H9 (cell line): Measurements from ENCODE around the gene OSBP2. TPM values are rescaled to one million over a fixed set of nuclear protein-coding genes. Genes with fewer than 3 reads are reported as not detected.
A peak's percentile ranks its signal among the peaks of the same experiment; 100 is the strongest.

Experiments
- DNase-seq: peaks from one replicate; pipeline ENCODE4 v3.0.0-alpha.2; 2017
- H2AFZ ChIP-seq: one replicate; pipeline ENCODE4 v1.6.1; 2013; ENCODE audit warnings: mild to moderate bottlenecking, low read length, control low read depth, moderate library complexity
- H2AK5ac ChIP-seq: 2 replicates; pipeline ENCODE4 v1.6.1; 2013; ENCODE audit warnings: low read length, control low read depth, mixed read lengths; ENCODE audit not compliant: insufficient read length
- H2BK120ac ChIP-seq: one replicate; pipeline ENCODE4 v1.6.1; 2013; ENCODE audit warnings: low read depth, mild to moderate bottlenecking, low read length, control low read depth, inconsistent platforms; ENCODE audit not compliant: poor library complexity, severe bottlenecking
- H2BK12ac ChIP-seq: 2 replicates; pipeline ENCODE4 v1.6.1; 2013; ENCODE audit warnings: low read length, control low read depth, mixed read lengths, low read depth; ENCODE audit not compliant: insufficient read length
- H2BK15ac ChIP-seq: 2 replicates; pipeline ENCODE4 v1.6.1; 2013; ENCODE audit warnings: low read depth, low read length, control low read depth
- H2BK20ac ChIP-seq: one replicate; pipeline ENCODE4 v1.6.1; 2013; ENCODE audit warnings: low read depth, mild to moderate bottlenecking, low read length, control low read depth, inconsistent platforms; ENCODE audit not compliant: poor library complexity, severe bottlenecking
- H2BK5ac ChIP-seq: 2 replicates; pipeline ENCODE4 v1.6.1; 2013; ENCODE audit warnings: low read length, control low read depth, mixed read lengths; ENCODE audit not compliant: insufficient read length
- H3K14ac ChIP-seq: 2 replicates; pipeline ENCODE4 v1.6.1; 2013; ENCODE audit warnings: low read length, control low read depth; ENCODE audit not compliant: insufficient read depth
- H3K18ac ChIP-seq: 2 replicates; pipeline ENCODE4 v1.6.1; 2013; ENCODE audit warnings: low read depth, mild to moderate bottlenecking, mixed read lengths, low read length, control low read depth; ENCODE audit not compliant: insufficient read length
- H3K23ac ChIP-seq: 2 replicates; pipeline ENCODE4 v1.6.1; 2013; ENCODE audit warnings: low read length, control low read depth, mixed read lengths, low read depth; ENCODE audit not compliant: insufficient read length
- H3K23me2 ChIP-seq: 2 replicates; pipeline ENCODE4 v1.6.1; 2013; ENCODE audit warnings: low read depth, mild to moderate bottlenecking, mixed read lengths, low read length, control low read depth; ENCODE audit not compliant: insufficient read length, poor library complexity, severe bottlenecking
- H3K27ac ChIP-seq: 2 replicates; pipeline ENCODE4 v1.5.1; 2013; ENCODE audit warnings: low read length, control low read depth, mixed read lengths, low read depth; ENCODE audit not compliant: insufficient read length
- H3K27me3 ChIP-seq: 2 replicates; pipeline ENCODE4 v1.6.1; 2013; ENCODE audit warnings: low read length, control low read depth, inconsistent platforms; ENCODE audit not compliant: insufficient read depth
- H3K4ac ChIP-seq: 2 replicates; pipeline ENCODE4 v1.6.1; 2013; ENCODE audit warnings: low read depth, mild to moderate bottlenecking, control low read depth, inconsistent platforms, low read length, moderate library complexity
- H3K4me1 ChIP-seq: 2 replicates; pipeline ENCODE4 v1.6.1; 2013; ENCODE audit warnings: low read length, control low read depth, inconsistent platforms; ENCODE audit not compliant: insufficient read depth
- H3K4me2 ChIP-seq: 2 replicates; pipeline ENCODE4 v1.6.1; 2013; ENCODE audit warnings: low read length, control low read depth, mixed read lengths; ENCODE audit not compliant: insufficient read length, insufficient read depth
- H3K56ac ChIP-seq: 2 replicates; pipeline ENCODE4 v1.6.1; 2013; ENCODE audit warnings: low read depth, mild to moderate bottlenecking, mixed read lengths, low read length, control low read depth; ENCODE audit not compliant: insufficient read length
- H3K79me1 ChIP-seq: 2 replicates; pipeline ENCODE4 v1.6.1; 2013; ENCODE audit warnings: low read depth, mild to moderate bottlenecking, moderate library complexity, low read length, control low read depth, inconsistent platforms; ENCODE audit not compliant: insufficient read depth, poor library complexity, severe bottlenecking
- H3K79me2 ChIP-seq: 2 replicates; pipeline ENCODE4 v1.6.1; 2013; ENCODE audit warnings: low read length, control low read depth, inconsistent platforms; ENCODE audit not compliant: insufficient read depth
- H3K9ac ChIP-seq: 2 replicates; pipeline ENCODE4 v1.6.1; 2013; ENCODE audit warnings: low read length, control low read depth, mixed read lengths; ENCODE audit not compliant: insufficient read length; ENCODE audit errors: extremely low read depth
- H3K9me3 ChIP-seq: one replicate; pipeline ENCODE4 v1.6.1; 2013; ENCODE audit warnings: low read depth, low read length, inconsistent platforms; ENCODE audit not compliant: control insufficient read depth
- H3T11ph ChIP-seq: one replicate; pipeline ENCODE4 v1.6.1; 2013; ENCODE audit warnings: mild to moderate bottlenecking, low read length, control low read depth, inconsistent platforms
- H4K20me1 ChIP-seq: one replicate; pipeline ENCODE4 v1.6.1; 2013; ENCODE audit not compliant: control insufficient read depth, insufficient read length, insufficient read depth
- H4K5ac ChIP-seq: 2 replicates; pipeline ENCODE4 v1.6.1; 2013; ENCODE audit warnings: low read depth, mild to moderate bottlenecking, mixed read lengths, low read length, control low read depth; ENCODE audit not compliant: insufficient read length
- H4K8ac ChIP-seq: replicated peaks from 2 replicates; pipeline ENCODE4 v1.6.1; 2013; ENCODE audit warnings: low read length, control low read depth, mixed read lengths, low read depth; ENCODE audit not compliant: insufficient read length
- H4K91ac ChIP-seq: 2 replicates; pipeline ENCODE4 v1.6.1; 2013; ENCODE audit warnings: low read depth, mild to moderate bottlenecking, moderate library complexity, mixed read lengths, low read length, control low read depth; ENCODE audit not compliant: insufficient read length
- H3K27ac Mint-ChIP-seq, 3 experiments: 2 replicates in 2 of 3; 3 replicates in 1 of 3; pipeline ENCODE4 v1.8.0; 2020 to 2021; ENCODE audit warnings: mixed read lengths in 3 of 3, mild to moderate bottlenecking in 1 of 3, moderate library complexity in 1 of 3
- H3K27me3 Mint-ChIP-seq: 2 replicates; pipeline ENCODE4 v1.8.0; 2021; ENCODE audit warnings: low read depth, mild to moderate bottlenecking, moderate library complexity, mixed read lengths
- H3K36me3 Mint-ChIP-seq, 3 experiments: 2 replicates in 2 of 3; 3 replicates in 1 of 3; pipeline ENCODE4 v1.8.0; 2020 to 2021; ENCODE audit warnings: low read depth in 3 of 3, mixed read lengths in 3 of 3; ENCODE audit not compliant: insufficient read depth in 1 of 3
- H3K4me1 Mint-ChIP-seq, 2 experiments: 2 replicates each; pipeline ENCODE4 v1.8.0; 2020; ENCODE audit warnings: mixed read lengths in 2 of 2
- H3K4me3 Mint-ChIP-seq, 2 experiments: 2 replicates in 1 of 2; 3 replicates in 1 of 2; pipeline ENCODE4 v1.8.0; 2020 to 2021; ENCODE audit warnings: mild to moderate bottlenecking in 2 of 2, mixed read lengths in 2 of 2, moderate library complexity in 1 of 2
- H3K9me3 Mint-ChIP-seq, 2 experiments: 2 replicates in 1 of 2; 3 replicates in 1 of 2; pipeline ENCODE4 v1.8.0; 2020; ENCODE audit warnings: mild to moderate bottlenecking in 2 of 2, mixed read lengths in 2 of 2, moderate library complexity in 1 of 2
- CTCF ChIP-seq: fragments of 200-600 bp; sonication (generic); conservative IDR thresholded peaks from 3 replicates; pipeline ENCODE4 v1.8.0; 2021; ENCODE audit warnings: antibody characterized with exemption, mild to moderate bottlenecking
- WGBS: extraction: QIAGEN DNeasy Blood & Tissue Kit; methylation state at CpG from one replicate; pipeline ENCODE4 v1.1.7; 2013; ENCODE audit warnings: missing lambda C conversion rate, low lambda C conversion rate, mixed read lengths; ENCODE audit not compliant: insufficient read length; ENCODE audit errors: extremely low coverage; 5-methylcytosine and 5-hydroxymethylcytosine counted together
- total RNA-seq: library from RNA; stranded (reverse); gene quantifications from 2 replicates; pipeline ENCODE4 v1.2.1, GENCODE V29; 2021

Gene OSBP2
- total RNA-seq, 1 experiment from 2014 or later: 3.4 TPM

- no peak overlapping the region for H3K18ac ChIP-seq
- H3K4me1 ChIP-seq: no peaks in the 10 kb centered on the region; the same call in 1 of the 2 replicates
- H2BK20ac ChIP-seq: no peak overlapping the region
- no peaks in the 10 kb centered on the region for H3K79me2 ChIP-seq
- no peak overlapping the region for H3K9ac ChIP-seq
- H2BK12ac ChIP-seq: no peak overlapping the region
- H3K27me3 ChIP-seq: no peaks in the 10 kb centered on the region
- no peak overlapping the region; the same call in 1 of the 2 replicates for H3K14ac ChIP-seq
- no peak overlapping the region for H4K5ac ChIP-seq
- Mint-ChIP-seq H3K4me3 (peak overlapping the region in 1 of 2 experiments; percentile 42; a peak in 1 of 5 replicates), H3K36me3 (peaks cover 5 to 24% (median 7%) of the 10 kb centered on the region in 3 experiments; a peak in 5 of 7 replicates), H3K9me3 (no peaks in the 10 kb centered on the region; a peak in 1 of 5 replicates), H3K27me3 (no peaks in the 10 kb centered on the region), H3K4me1 (peaks cover 21 to 22% of the 10 kb centered on the region in 2 experiments), H3K27ac (peak overlapping the region; percentile 49 to 86 (median 64); a peak in 6 of 7 replicates)
- H2AFZ ChIP-seq: no peak overlapping the region
- no peak overlapping the region for H3K27ac ChIP-seq
- DNase-seq: no peak
- no peaks in the 10 kb centered on the region for H3K9me3 ChIP-seq
- TF ChIP-seq CTCF: no peak
- no peak overlapping the region for H3T11ph ChIP-seq
- no peaks in the 10 kb centered on the region for H4K20me1 ChIP-seq
- no peak overlapping the region for H4K91ac ChIP-seq
- H2BK120ac ChIP-seq: no peak overlapping the region
- no peak overlapping the region for H3K23ac ChIP-seq
- no peak overlapping the region for H3K4ac ChIP-seq
- H3K4me2 ChIP-seq: no peak overlapping the region
- no peak overlapping the region for H2AK5ac ChIP-seq
- H2BK15ac ChIP-seq: no peak overlapping the region
- H4K8ac ChIP-seq: no peak overlapping the region
- H3K23me2 ChIP-seq: no peaks in the 10 kb centered on the region
- H3K79me1 ChIP-seq: no peaks in the 10 kb centered on the region
- H2BK5ac ChIP-seq: no peak overlapping the region
- no peak overlapping the region for H3K56ac ChIP-seq
- no CpG with 5 or more reads among the region's 6 CpGs for WGBS
These were observed 197.1 kb downstream of the OSBP2 start for GRCh38 chr22:30891781-30892180.
